GM20000 (cell line): ENCODE results near the gene DIP2C.

ENCODE experiments used
- DNase-seq: peaks from one replicate; pipeline ENCODE4 v3.0.0; 2012; ENCODE audit warnings: low spot score
- TF ChIP-seq, protein P1 (sequence below): IDR thresholded peaks from 2 replicates; pipeline ENCODE4 v1.5.1; 2012; ENCODE audit warnings: mild to moderate bottlenecking, control low read depth; ENCODE audit errors: extremely low read depth, missing control alignments

Gene DIP2C

DNA sequence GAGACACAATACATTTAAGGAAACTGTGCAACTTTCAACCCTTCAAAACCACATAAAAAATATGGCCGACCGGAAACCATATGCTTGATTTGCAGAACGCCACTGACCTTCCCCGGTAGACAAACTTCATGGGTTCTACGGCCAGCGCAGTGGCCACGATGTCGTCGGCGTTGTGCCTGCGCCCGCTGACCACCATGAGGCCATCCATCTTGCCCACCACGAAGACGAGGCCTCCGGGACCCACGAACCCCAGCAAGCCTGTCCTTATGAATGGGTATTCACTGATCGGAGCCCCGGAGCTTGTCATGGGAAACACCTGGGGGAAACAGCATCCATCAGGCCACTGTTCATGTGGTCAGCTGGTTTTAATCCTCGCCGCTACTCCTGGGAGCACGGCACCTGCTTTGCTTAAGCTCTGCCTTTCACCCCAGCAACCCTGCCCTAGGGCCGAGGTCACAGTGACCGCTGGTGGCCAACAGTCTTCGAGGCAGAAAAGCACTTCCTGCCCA lies 325.1 kb downstream of the DIP2C start:
- no peak for DNase-seq

DNA sequence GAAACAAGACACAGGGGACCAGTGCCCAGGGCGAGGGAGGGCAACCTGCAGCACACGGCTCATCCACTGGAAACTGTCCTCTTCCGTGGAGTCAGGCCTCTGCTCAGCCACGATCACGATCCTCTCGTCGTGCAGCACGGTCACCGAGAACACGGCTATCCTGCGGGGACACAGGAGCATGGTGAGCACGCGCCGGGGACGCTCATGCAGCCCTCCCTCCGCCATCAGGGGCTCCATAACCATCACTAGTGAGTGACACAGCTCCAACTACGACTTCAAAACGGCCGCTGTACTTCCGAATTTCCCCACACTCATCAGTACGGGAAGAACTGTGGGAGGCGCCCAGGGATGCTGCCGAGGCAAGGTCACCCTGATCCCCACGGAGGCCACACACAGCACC lies 326.3 kb downstream of the DIP2C start:
- TF ChIP-seq, protein P1, sequence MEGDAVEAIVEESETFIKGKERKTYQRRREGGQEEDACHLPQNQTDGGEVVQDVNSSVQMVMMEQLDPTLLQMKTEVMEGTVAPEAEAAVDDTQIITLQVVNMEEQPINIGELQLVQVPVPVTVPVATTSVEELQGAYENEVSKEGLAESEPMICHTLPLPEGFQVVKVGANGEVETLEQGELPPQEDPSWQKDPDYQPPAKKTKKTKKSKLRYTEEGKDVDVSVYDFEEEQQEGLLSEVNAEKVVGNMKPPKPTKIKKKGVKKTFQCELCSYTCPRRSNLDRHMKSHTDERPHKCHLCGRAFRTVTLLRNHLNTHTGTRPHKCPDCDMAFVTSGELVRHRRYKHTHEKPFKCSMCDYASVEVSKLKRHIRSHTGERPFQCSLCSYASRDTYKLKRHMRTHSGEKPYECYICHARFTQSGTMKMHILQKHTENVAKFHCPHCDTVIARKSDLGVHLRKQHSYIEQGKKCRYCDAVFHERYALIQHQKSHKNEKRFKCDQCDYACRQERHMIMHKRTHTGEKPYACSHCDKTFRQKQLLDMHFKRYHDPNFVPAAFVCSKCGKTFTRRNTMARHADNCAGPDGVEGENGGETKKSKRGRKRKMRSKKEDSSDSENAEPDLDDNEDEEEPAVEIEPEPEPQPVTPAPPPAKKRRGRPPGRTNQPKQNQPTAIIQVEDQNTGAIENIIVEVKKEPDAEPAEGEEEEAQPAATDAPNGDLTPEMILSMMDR, result no peak
- no peak for DNase-seq

More for the DNA sequence above, 325.1 kb downstream of the DIP2C start:
- TF ChIP-seq, protein P1, result no peak

DNA sequence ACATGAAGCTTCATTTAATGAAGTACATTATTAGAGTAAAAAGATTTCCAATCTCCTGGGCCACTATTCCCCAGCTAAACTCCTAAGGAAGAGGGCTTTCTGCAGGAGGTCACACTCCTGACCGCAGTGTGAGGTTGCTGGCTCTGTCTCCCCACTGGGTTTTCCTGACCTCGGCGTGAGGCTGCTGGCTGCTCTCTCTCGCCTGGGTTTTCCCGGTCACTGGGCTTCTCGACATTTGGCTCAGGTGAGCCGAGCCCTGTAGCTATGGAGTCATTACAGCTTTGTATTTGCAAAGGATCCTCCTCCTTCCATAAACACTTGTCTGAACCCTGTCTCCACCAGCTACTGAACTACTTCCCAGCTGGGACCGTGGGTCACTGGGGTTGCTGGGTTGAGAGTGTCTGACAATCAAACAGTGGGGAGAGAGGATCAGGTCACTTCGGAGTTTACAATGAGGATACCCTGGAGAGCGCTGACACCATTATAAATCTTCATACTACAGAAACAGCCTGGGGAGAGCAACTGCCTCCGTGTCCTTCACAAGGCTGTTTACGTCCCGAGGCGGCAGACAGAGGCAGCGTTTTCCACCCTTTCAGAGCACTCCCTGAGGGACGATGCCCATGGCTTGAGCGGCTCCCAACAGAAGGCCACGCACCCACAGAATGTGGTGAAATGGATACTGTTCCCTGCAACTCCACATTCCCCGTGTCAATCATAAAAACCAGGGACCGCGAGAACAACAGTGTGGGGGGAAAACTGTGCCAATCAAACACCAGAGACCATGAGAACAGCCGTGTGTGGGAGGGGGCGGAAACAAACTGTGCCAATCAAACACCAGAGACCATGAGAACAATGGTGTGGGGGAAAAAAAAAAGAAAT lies 328.0 kb downstream of the DIP2C start:
- TF ChIP-seq, protein P1, result no peak
- no peak for DNase-seq

DNA sequence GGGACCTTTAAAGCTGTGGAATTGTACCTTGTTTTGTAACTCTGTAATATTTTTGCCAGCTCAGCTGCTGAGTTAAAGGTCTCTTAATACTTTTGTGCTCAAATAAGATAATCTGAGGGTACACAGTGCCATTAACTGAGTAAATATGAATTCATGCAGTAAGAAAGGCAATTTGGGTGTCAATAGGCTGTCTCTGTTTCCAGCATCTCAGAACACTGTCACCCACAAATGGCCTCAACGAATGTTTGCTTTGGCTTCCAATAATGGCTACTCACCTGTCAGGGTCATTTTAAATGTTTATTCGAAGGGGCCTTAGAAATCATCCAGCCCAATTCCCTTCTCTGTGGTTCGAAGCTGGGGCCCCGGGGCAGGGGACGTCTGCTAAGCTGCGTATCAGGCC lies 328.8 kb downstream of the DIP2C start:
- DNase-seq, result no peak
- TF ChIP-seq, protein P1, result no peak

DNA sequence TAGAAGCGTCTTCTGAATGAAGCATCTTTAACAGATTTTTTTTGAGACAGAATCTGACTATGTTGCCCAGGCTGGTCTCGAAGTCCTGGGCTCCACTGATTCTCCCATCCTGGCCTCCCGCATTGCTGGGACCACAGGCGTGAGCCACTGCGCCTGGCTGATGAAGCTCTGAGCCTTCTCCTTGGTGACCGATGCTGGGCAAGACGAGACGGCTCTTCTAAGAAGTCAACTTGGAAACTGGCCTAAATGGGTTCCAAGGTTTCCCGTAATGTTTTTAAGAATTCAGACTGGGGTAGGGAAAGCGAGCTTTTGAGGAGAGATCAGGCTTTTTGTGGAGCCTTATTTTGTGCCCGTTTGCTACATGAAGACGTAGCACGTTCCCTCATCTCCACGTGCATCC lies 329.7 kb downstream of the DIP2C start:
- DNase-seq, result no peak
- TF ChIP-seq, protein P1, result no peak

DNA sequence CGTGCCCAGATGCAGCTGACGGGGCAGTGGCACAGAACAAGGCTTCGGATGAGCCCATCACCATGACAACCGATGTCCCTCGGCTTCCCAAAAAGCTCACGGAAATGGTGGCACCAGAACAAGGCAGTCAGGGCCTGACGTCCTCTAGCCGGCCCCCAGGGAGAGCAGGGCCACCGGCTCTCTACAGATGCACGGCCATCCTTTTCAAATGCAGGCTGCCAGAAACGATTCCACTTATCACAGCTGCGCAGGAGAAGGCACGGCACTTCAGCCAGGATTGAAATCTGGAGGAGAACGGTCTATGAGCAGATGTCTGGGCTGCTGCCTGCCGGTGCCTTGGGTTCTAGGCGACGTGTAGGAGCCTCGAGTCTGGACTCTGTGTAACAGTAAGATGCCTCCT lies 330.4 kb downstream of the DIP2C start:
- TF ChIP-seq, protein P1, result no peak
- no peak for DNase-seq

DNA sequence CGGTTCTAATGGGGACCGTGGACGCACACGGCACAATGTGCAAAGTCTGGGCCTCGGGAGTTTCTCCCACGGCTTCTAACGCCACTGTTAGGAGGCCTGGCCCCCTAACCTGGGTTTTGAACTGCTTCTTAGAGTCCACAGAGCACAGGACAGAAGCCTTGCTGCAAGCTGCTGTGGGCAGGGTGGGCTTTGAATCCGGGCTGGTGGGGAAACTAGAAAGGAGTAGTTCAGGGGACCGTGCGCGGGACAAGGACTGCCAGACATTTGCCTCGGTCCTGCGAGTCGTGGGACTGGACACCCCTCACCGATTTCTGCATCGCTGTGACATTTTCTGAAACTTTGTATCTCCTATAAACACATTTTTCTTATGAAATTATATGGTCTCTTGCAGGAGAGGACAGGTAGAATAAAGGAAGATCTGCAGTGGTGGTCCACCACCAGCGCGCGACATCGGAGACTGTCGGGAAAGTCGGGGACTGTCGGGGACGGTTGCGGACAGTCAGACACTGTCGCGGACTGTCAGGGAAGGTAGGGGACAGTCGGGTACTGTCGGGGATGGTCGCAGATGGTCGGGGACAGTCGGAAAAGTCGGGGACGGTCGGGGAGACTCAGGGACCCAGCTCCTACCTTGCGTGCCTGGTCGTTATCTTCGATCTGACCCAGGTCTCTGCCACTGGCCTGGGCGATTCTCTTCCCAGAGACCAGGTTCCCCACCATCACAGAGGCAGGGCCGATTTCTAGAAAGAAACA lies 332.1 kb downstream of the DIP2C start:
- TF ChIP-seq, protein P1, result no peak

More for the DNA sequence above, 332.1 kb downstream of the DIP2C start:
- no peak for DNase-seq
